ENCODE measurements around the gene RASD1.
A peak's percentile ranks its signal among the peaks of the same experiment; 100 is the strongest.
"Not testable (repeated sequence)": the region's sequence is repeated elsewhere in the genome, so short reads cannot be mapped to it uniquely, and the experiment has no call there.

Gene RASD1

GRCh38 chr17:17497065-17497844 is 1.1 kb upstream of the RASD1 start:
- no peak for DNase-seq (ENCODE audit: low read depth in 2 of 2)

GRCh38 chr17:17495536-17496188 is 533 bp downstream of the RASD1 start:
- DNase-seq (ENCODE audit: low read depth in 2 of 2), result no peak

GRCh38 chr17:17494870-17495535 is 1.2 kb downstream of the RASD1 start:
- DNase-seq (ENCODE audit: low read depth in 2 of 2), result no peak

- DNase-seq (ENCODE audit: low read depth in 2 of 2), result no peak
Measured at GRCh38 chr17:17494499-17494869, 1.7 kb downstream of the RASD1 start.

GRCh38 chr17:17493986-17494466 is 2.2 kb downstream of the RASD1 start:
- no peak for DNase-seq (ENCODE audit: low read depth in 2 of 2)

GRCh38 chr17:17493249-17493985 is 2.8 kb downstream of the RASD1 start:
- DNase-seq (ENCODE audit: low read depth in 2 of 2), result no peak

- no peak for DNase-seq (ENCODE audit: low read depth in 2 of 2)
Measured at GRCh38 chr17:17492571-17492970, 3.6 kb downstream of the RASD1 start.

GRCh38 chr17:17492085-17492484 is 4.1 kb downstream of the RASD1 start:
- DNase-seq (ENCODE audit: low read depth in 2 of 2), result no peak

- DNase-seq (ENCODE audit: low read depth in 2 of 2), result no peak
Measured at GRCh38 chr17:17491546-17491988, 4.6 kb downstream of the RASD1 start.

GRCh38 chr17:17491031-17491471 is 5.1 kb downstream of the RASD1 start:
- DNase-seq (ENCODE audit: low read depth in 2 of 2), result no peak

- no peak for DNase-seq (ENCODE audit: low read depth in 2 of 2)
Measured at GRCh38 chr17:17487998-17488397, 8.2 kb downstream of the RASD1 start.

GRCh38 chr17:17486416-17486815 is 9.8 kb downstream of the RASD1 start:
- DNase-seq (ENCODE audit: low read depth in 2 of 2), result not testable (repeated sequence)

GRCh38 chr17:17485420-17485819 is 10.8 kb downstream of the RASD1 start:
- no peak for DNase-seq (ENCODE audit: low read depth in 2 of 2)

GRCh38 chr17:17484451-17484899 is 11.7 kb downstream of the RASD1 start:
- DNase-seq (ENCODE audit: low read depth in 2 of 2), result no peak

- no peak for DNase-seq (ENCODE audit: low read depth in 2 of 2)
Measured at GRCh38 chr17:17481860-17482259, 14.3 kb downstream of the RASD1 start.

- DNase-seq (ENCODE audit: low read depth in 2 of 2), result no peak
Measured at GRCh38 chr17:17480593-17481148, 15.5 kb downstream of the RASD1 start.

- DNase-seq (ENCODE audit: low read depth in 2 of 2), result no peak
Measured at GRCh38 chr17:17479209-17479608, 17.0 kb downstream of the RASD1 start.

- peak; percentile 95 to 97 for DNase-seq (ENCODE audit: low read depth in 2 of 2)
Measured at GRCh38 chr17:17476865-17477467, 19.2 kb downstream of the RASD1 start, which contains the start of gene MED9. Gene MED9 (plus strand): TSS chr17:17477000. CDS start chr17:17477042, 42 bp downstream.

GRCh38 chr17:17474341-17474740 is 21.9 kb downstream of the RASD1 start:
- no peak for DNase-seq (ENCODE audit: low read depth in 2 of 2)

- no peak for DNase-seq (ENCODE audit: low read depth in 2 of 2)
Measured at GRCh38 chr17:17472333-17472920, 23.8 kb downstream of the RASD1 start.
